IPS DF 19.7 (cell line): ENCODE measurements around the gene TFCP2.

Source experiments
- DNase-seq: peaks from one replicate; pipeline ENCODE4 v3.0.0-alpha.2; 2013; ENCODE audit warnings: low read depth, low spot score

Gene TFCP2

GRCh38 chr12:51197736-51198567 lies 25.0 kb upstream of the TFCP2 start:
- no peak for DNase-seq

- DNase-seq = no peak
These were observed 23.6 kb upstream of the TFCP2 start for GRCh38 chr12:51196547-51196946.

- no peak for DNase-seq
These were observed 22.9 kb upstream of the TFCP2 start for GRCh38 chr12:51195841-51196240.

- no peak for DNase-seq
These were observed 19.3 kb upstream of the TFCP2 start for GRCh38 chr12:51192284-51192671.

- DNase-seq = no peak
These were observed 18.8 kb upstream of the TFCP2 start for GRCh38 chr12:51191516-51192283.

- DNase-seq = no peak
These were observed 17.9 kb upstream of the TFCP2 start for GRCh38 chr12:51190820-51191219.

GRCh38 chr12:51189790-51190355 lies 16.9 kb upstream of the TFCP2 start:
- no peak for DNase-seq

GRCh38 chr12:51188359-51189051 lies 15.6 kb upstream of the TFCP2 start:
- DNase-seq = no peak

- no peak for DNase-seq
These were observed 14.5 kb upstream of the TFCP2 start for GRCh38 chr12:51187370-51187987.

GRCh38 chr12:51186465-51187085 lies 13.6 kb upstream of the TFCP2 start:
- no peak for DNase-seq

- DNase-seq = no peak
These were observed 12.3 kb upstream of the TFCP2 start for GRCh38 chr12:51185171-51185717.

- DNase-seq = no peak
These were observed 10.9 kb upstream of the TFCP2 start for GRCh38 chr12:51183816-51184215.

- DNase-seq = no peak
These were observed 10.4 kb upstream of the TFCP2 start for GRCh38 chr12:51183349-51183748.

- no peak for DNase-seq
These were observed 8.6 kb upstream of the TFCP2 start for GRCh38 chr12:51181558-51181957.

- no peak for DNase-seq
These were observed 5.0 kb upstream of the TFCP2 start for GRCh38 chr12:51177897-51178296.

GRCh38 chr12:51174501-51174900 lies 1.6 kb upstream of the TFCP2 start:
- no peak for DNase-seq

- no peak for DNase-seq
These were observed 936 bp downstream of the TFCP2 start for GRCh38 chr12:51171884-51172514.

- DNase-seq = no peak
These were observed 9.1 kb downstream of the TFCP2 start for GRCh38 chr12:51163795-51164194.

- no peak for DNase-seq
These were observed 10.7 kb downstream of the TFCP2 start for GRCh38 chr12:51162217-51162616.

GRCh38 chr12:51160814-51161459 lies 12.0 kb downstream of the TFCP2 start:
- no peak for DNase-seq
